Uterus (tissue), 2 donors: ENCODE data around the gene SLC8B1.

ENCODE experiments used
- CTCF ChIP-seq, 4 experiments: fragments of 200-600 bp in 2 of 4; fragments of 450-650 bp in 2 of 4; sonication (generic) in 2 of 4; IDR thresholded peaks; one replicate each; pipeline ENCODE4 v1.5.1; 2016 to 2019; ENCODE audit warnings: antibody characterized with exemption in 4 of 4, mild to moderate bottlenecking in 2 of 4, moderate library complexity in 1 of 4
- POLR2A ChIP-seq, 2 donors: fragments of 450-650 bp; IDR thresholded peaks; one replicate each; pipeline ENCODE4 v1.6.1; 2016; ENCODE audit warnings: antibody characterized with exemption in 2 of 2, mild to moderate bottlenecking in 1 of 2, moderate library complexity in 1 of 2

GRCh38 chr12:113302886-113303640 lies 31.8 kb downstream of the SLC8B1 start:
- TF ChIP-seq CTCF (IDR thresholded peaks at IDR 0.05) (no peak), POLR2A (IDR thresholded peaks at IDR 0.05) (no peak)
